ENCODE data around the gene PSMD2.

- TF ChIP-seq CTCF (IDR thresholded peaks at IDR 0.05) (no peak), ZFX (IDR thresholded peaks at IDR 0.05; ENCODE audit: borderline replicate concordance) (no peak)
These were observed 7.1 kb upstream of the PSMD2 start for GRCh38 chr3:184291738-184292445.

Measured in 22Rv1 (cell line).